Endothelial cell of umbilical vein (primary cell): ENCODE measurements around the gene ABT1. TPM values are rescaled to one million over a fixed set of nuclear protein-coding genes. Genes with fewer than 3 reads are reported as not detected.

Experiments
- BruUV-seq: library from RNA; stranded (reverse); fragments of 400-500 nt; replicated peaks from 2 replicates; lab custom pipeline; 2021; lab: Mats Ljungman, UMichigan
- CTCF ChIA-PET: fragments of 300-600, 350-600 bp; sonication (Branson Sonifier 250); formaldehyde crosslinking; loops from one replicate; lab custom pipeline; 2021; ENCODE audit warnings: antibody characterized with exemption, inconsistent platforms; lab: Charles Lee
- POLR2A ChIA-PET: fragments of 300-600, 350-600 bp; sonication (Branson Sonifier 250); formaldehyde crosslinking; loops from one replicate; lab custom pipeline; 2021; ENCODE audit warnings: antibody characterized with exemption, inconsistent platforms; lab: Charles Lee
- DNase-seq: peaks from one replicate; pipeline ENCODE4 v3.0.0-alpha.2; 2011; ENCODE audit warnings: low read depth, low spot score
- FAIRE-seq: peaks from 2 replicates; lab custom pipeline; 2011; peaks lifted over from hg19 to GRCh38; lab: Jason Lieb, UNC
- H2AFZ ChIP-seq: 2 replicates; pipeline ENCODE4 v1.6.0; 2012; ENCODE audit warnings: low read depth, low read length, control low read depth, inconsistent platforms
- H3K27ac ChIP-seq: 2 replicates; pipeline ENCODE4 v1.5.1; 2011; ENCODE audit warnings: low read depth, mild to moderate bottlenecking, control low read depth, low read length, moderate library complexity; ENCODE audit not compliant: insufficient read depth
- H3K27me3 ChIP-seq, 2 experiments: 2 replicates each; pipeline versions ENCODE4 v1.6.0 to v1.6.1; 2011; ENCODE audit warnings: low read length in 2 of 2, mixed read lengths in 1 of 2; ENCODE audit not compliant: control insufficient read depth in 2 of 2, insufficient read depth in 2 of 2
- H3K36me3 ChIP-seq, 2 experiments: 2 replicates in 1 of 2; 3 replicates in 1 of 2; pipeline ENCODE4 v1.5.1; 2011; ENCODE audit warnings: low read length in 2 of 2, mild to moderate bottlenecking in 1 of 2, moderate library complexity in 1 of 2; ENCODE audit not compliant: control insufficient read depth in 2 of 2, insufficient read depth in 2 of 2; ENCODE audit errors: extremely low read depth in 1 of 2
- H3K4me1 ChIP-seq: 3 replicates; pipeline ENCODE4 v1.5.1; 2011; ENCODE audit warnings: mild to moderate bottlenecking, low read length; ENCODE audit not compliant: control insufficient read depth, insufficient read depth; ENCODE audit errors: extremely low read depth
- H3K4me2 ChIP-seq: 2 replicates; pipeline ENCODE4 v1.6.1; 2011; ENCODE audit warnings: low read length, control low read depth, mixed read lengths; ENCODE audit not compliant: insufficient read depth
- H3K4me3 ChIP-seq, 3 experiments: fragments of 200-600 bp in 1 of 3; sonication (generic), shearing (Covaris generic) in 1 of 3; replicated peaks in 1 of 3; 2 replicates each; pipeline ENCODE4 v1.5.1; 2011 to 2016; ENCODE audit warnings: control low read depth in 3 of 3, low read length in 3 of 3, mild to moderate bottlenecking in 2 of 3, inconsistent platforms in 1 of 3, low read depth in 1 of 3, moderate library complexity in 1 of 3; ENCODE audit not compliant: insufficient read depth in 1 of 3
- H3K79me2 ChIP-seq: 2 replicates; pipeline ENCODE4 v1.6.0; 2012; ENCODE audit warnings: low read length, inconsistent platforms; ENCODE audit not compliant: control insufficient read depth, insufficient read depth
- H3K9ac ChIP-seq: replicated peaks from 2 replicates; pipeline ENCODE3; 2011; ENCODE audit warnings: low read length, control low read depth; ENCODE audit not compliant: insufficient read depth; ENCODE audit errors: extremely low read depth
- H3K9me1 ChIP-seq: replicated peaks from 3 replicates; pipeline ENCODE4 v1.6.0; 2011; ENCODE audit warnings: mild to moderate bottlenecking, low read length; ENCODE audit not compliant: control insufficient read depth, insufficient read depth; ENCODE audit errors: extremely low read depth
- H3K9me3 ChIP-seq: replicated peaks from 2 replicates; pipeline ENCODE4 v1.5.1; 2012; ENCODE audit warnings: low read length, inconsistent platforms; ENCODE audit not compliant: control insufficient read depth, insufficient read depth
- H4K20me1 ChIP-seq: replicated peaks from 2 replicates; pipeline ENCODE3; 2011; ENCODE audit warnings: mild to moderate bottlenecking, low read length; ENCODE audit not compliant: control insufficient read depth, insufficient read depth; ENCODE audit errors: extremely low read depth
- EZH2 ChIP-seq: IDR thresholded peaks from 2 replicates; pipeline ENCODE4 v1.6.1; 2012; ENCODE audit warnings: borderline replicate concordance, low read depth, mild to moderate bottlenecking, moderate library complexity, low read length, inconsistent platforms; ENCODE audit not compliant: severe bottlenecking
- FOS ChIP-seq: IDR thresholded peaks from 2 replicates; pipeline ENCODE4 v1.6.1; 2011; ENCODE audit warnings: mild to moderate bottlenecking, low read length, moderate library complexity, borderline replicate concordance; ENCODE audit not compliant: insufficient read depth
- GATA2 ChIP-seq: IDR thresholded peaks from 2 replicates; pipeline ENCODE4 v1.7.0; 2011; ENCODE audit warnings: low read depth, mild to moderate bottlenecking, moderate library complexity, mixed read lengths, low read length; ENCODE audit not compliant: insufficient read length, insufficient read depth
- JUN ChIP-seq: IDR thresholded peaks from 2 replicates; pipeline ENCODE4 v1.6.1; 2011; ENCODE audit warnings: borderline replicate concordance, low read depth; ENCODE audit not compliant: insufficient read length, insufficient read depth
- MAX ChIP-seq: IDR thresholded peaks from 2 replicates; pipeline ENCODE4 v1.6.1; 2011; ENCODE audit not compliant: insufficient read depth, insufficient read length
- MYC ChIP-seq: IDR thresholded peaks from one replicate; pipeline ENCODE4 v1.6.1; 2011; ENCODE audit warnings: mild to moderate bottlenecking, low read depth, low read length
- POLR2A ChIP-seq: IDR thresholded peaks from 2 replicates; pipeline ENCODE4 v1.6.1; 2012; ENCODE audit warnings: low read depth, mild to moderate bottlenecking, control low read depth, low read length
- POLR2AphosphoS5 ChIP-seq: IDR thresholded peaks from 2 replicates; pipeline ENCODE4 v1.6.1; 2012; ENCODE audit warnings: low read depth, mild to moderate bottlenecking, control low read depth, low read length, moderate library complexity; ENCODE audit not compliant: insufficient read depth
- dilution Hi-C: fragments of 300-500 bp; cut with MboI; formaldehyde crosslinking; loops from one replicate; pipeline ENCODE4 v1.15.0; 2019; ENCODE audit warnings: low sequenced_read_pairs; ENCODE audit not compliant: extremely low pct_ligation_motif_present
- intact Hi-C: fragments of 100-400 bp; cut with micrococcal nuclease; formaldehyde crosslinking; loops from one replicate; pipeline ENCODE4 v1.10.0; 2022
- polyA plus RNA-seq, 4 experiments: library from polyadenylated mRNA; depleted of rRNA in 3 of 4; stranded (reverse) in 3 of 4; unstranded in 1 of 4; fragments of >200 nt; gene quantifications; 2 replicates each; pipeline versions ENCODE4 v1.2.1 to v1.2.3, GENCODE V29; 2011 to 2012; ENCODE audit warnings: missing spikeins in 1 of 4
- total RNA-seq: library from RNA; stranded (reverse); gene quantifications from 2 replicates; pipeline ENCODE4 v1.2.3, GENCODE V29; 2021
- TF ChIP-seq, protein P1 (sequence below), 2 donors: IDR thresholded peaks; 1 replicate in 1 of 2; 2 replicates in 1 of 2; pipeline ENCODE4 v1.5.1; 2011; ENCODE audit warnings: low read length in 2 of 2, mild to moderate bottlenecking in 2 of 2, moderate library complexity in 2 of 2, control low read depth in 1 of 2, inconsistent platforms in 1 of 2, low read depth in 1 of 2; ENCODE audit not compliant: insufficient read depth in 1 of 2; ENCODE audit errors: extremely low read depth in 1 of 2

The ABT1 gene
- total and polyA plus RNA-seq, 2 donors (not counting 3 experiments of a cell fraction or from before 2014, with no cell fraction given): 20.1 to 22.2 TPM

GRCh38 chr6:26623339-26623859 is 26.6 kb downstream of the ABT1 start:
- ChIA-PET POLR2A (no interaction called here), CTCF (interaction anchor here (0.9 kb wide), 1 partner anchor 17 kb away, joined by 3 read pairs; no protein-coding TSS in a partner anchor)
- H3K9me1 ChIP-seq: no peaks in the 10 kb centered on the region
- no peaks in the 10 kb centered on the region for H3K4me1 ChIP-seq
- dilution Hi-C loops (no loop called here), intact Hi-C loops (no loop called here)
- no peaks in the 10 kb centered on the region for H3K36me3 ChIP-seq
- no peak overlapping the region for H3K4me2 ChIP-seq
- TF ChIP-seq POLR2A: no peak
- TF ChIP-seq MYC: no peak
- no peak for TF ChIP-seq EZH2
- TF ChIP-seq GATA2: no peak
- TF ChIP-seq JUN: no peak
- no peak for TF ChIP-seq FOS
- no peak for TF ChIP-seq MAX
- TF ChIP-seq POLR2AphosphoS5: no peak
- TF ChIP-seq, protein P1, sequence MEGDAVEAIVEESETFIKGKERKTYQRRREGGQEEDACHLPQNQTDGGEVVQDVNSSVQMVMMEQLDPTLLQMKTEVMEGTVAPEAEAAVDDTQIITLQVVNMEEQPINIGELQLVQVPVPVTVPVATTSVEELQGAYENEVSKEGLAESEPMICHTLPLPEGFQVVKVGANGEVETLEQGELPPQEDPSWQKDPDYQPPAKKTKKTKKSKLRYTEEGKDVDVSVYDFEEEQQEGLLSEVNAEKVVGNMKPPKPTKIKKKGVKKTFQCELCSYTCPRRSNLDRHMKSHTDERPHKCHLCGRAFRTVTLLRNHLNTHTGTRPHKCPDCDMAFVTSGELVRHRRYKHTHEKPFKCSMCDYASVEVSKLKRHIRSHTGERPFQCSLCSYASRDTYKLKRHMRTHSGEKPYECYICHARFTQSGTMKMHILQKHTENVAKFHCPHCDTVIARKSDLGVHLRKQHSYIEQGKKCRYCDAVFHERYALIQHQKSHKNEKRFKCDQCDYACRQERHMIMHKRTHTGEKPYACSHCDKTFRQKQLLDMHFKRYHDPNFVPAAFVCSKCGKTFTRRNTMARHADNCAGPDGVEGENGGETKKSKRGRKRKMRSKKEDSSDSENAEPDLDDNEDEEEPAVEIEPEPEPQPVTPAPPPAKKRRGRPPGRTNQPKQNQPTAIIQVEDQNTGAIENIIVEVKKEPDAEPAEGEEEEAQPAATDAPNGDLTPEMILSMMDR (IDR thresholded peaks at IDR 0.05; ENCODE audit: extremely low read depth in 1 of 2, insufficient read depth in 1 of 2, low read depth in 1 of 2, low read length in 2 of 2): no peak
- H3K79me2 ChIP-seq: no peaks in the 10 kb centered on the region
- no TSS peak for BruUV-seq
- no peaks in the 10 kb centered on the region for H4K20me1 ChIP-seq
- FAIRE-seq (no peak), DNase-seq (no peak)
- peaks cover 2 to 3% of the 10 kb centered on the region in 2 experiments for H3K27me3 ChIP-seq
- no peak overlapping the region for H3K9ac ChIP-seq
- H2AFZ ChIP-seq: no peak overlapping the region
- no peaks in the 10 kb centered on the region for H3K9me3 ChIP-seq
- no peak overlapping the region for H3K4me3 ChIP-seq
- H3K27ac ChIP-seq: no peak overlapping the region
